Activated T-helper 1 cell treated with anti-CD3 and anti-CD28 coated beads, Interleukin-2, amount 50 U/mL, for 16 hours (primary cell): Measurements from ENCODE around the gene COL27A1.
"Not testable (repeated sequence)": the region's sequence is repeated elsewhere in the genome, so short reads cannot be mapped to it uniquely, and the experiment has no call there.

ENCODE experiments used
- DNase-seq, 2 donors: peaks; one replicate each; pipeline ENCODE4 v3.0.0-alpha.2; 2020; ENCODE audit warnings: low read depth in 1 of 2, low spot score in 1 of 2

COL27A1 gene

GRCh38 chr9:114333718-114334117 lies 178.4 kb downstream of the COL27A1 start:
- DNase-seq, result not testable (repeated sequence)

DNA sequence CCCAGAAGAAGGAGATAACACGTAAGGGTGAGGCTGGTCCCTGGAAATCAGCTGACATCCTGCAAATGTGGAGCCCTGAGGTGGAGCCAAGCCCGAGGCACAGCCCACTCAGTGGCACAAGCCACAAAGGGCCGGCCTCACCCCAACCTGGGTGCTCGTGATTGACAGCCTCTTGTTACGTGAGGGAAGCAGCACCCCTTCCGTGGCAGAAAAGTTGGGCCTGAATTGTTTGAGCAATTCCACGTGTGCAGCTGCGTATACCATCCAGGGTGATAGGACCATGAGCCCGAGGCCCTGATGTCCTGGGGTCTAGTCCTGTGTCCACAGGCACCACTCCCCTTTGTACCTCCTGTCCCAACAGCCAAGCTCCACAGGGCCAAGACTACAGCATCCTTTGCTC lies 179.2 kb downstream of the COL27A1 start:
- no peak for DNase-seq

DNA sequence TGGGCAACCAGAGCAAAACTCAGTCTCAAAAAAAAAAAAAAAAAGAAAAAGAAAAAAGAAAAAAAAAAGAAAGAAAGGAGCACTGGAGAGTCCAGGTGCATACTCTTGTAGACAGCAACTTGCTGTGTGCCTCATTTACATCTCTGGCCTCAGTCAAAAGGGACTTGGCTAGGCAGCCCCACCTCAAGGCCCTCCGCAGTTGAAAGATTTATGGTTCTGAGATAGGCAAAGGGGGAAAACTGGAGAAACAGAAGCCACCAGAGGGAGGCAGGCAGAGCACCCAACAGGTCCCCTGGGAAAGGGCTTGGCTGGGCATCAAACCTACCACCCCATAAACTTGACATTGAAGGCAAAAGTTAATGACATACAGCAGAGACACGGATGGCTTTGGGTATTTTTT lies 180.4 kb downstream of the COL27A1 start:
- no peak for DNase-seq

DNA sequence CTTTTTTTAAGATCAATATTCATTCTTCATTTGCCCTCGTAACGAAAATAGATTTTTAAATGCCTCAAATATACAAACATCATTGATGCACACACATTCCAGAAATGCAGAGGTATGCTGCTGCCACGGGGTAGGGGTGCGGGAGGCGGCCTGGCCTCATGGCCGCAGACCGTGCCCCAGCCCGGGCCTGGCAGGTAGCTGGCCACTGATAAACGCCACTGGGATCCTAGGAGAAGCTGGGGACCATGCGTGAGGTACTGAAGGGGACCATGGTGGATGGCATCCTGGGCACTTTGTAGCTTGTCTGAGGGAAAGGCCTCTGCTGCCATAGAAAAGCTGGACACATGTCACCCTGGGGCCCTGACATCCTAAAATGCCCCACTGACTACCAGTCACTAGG lies 180.8 kb downstream of the COL27A1 start:
- DNase-seq, result no peak

DNA sequence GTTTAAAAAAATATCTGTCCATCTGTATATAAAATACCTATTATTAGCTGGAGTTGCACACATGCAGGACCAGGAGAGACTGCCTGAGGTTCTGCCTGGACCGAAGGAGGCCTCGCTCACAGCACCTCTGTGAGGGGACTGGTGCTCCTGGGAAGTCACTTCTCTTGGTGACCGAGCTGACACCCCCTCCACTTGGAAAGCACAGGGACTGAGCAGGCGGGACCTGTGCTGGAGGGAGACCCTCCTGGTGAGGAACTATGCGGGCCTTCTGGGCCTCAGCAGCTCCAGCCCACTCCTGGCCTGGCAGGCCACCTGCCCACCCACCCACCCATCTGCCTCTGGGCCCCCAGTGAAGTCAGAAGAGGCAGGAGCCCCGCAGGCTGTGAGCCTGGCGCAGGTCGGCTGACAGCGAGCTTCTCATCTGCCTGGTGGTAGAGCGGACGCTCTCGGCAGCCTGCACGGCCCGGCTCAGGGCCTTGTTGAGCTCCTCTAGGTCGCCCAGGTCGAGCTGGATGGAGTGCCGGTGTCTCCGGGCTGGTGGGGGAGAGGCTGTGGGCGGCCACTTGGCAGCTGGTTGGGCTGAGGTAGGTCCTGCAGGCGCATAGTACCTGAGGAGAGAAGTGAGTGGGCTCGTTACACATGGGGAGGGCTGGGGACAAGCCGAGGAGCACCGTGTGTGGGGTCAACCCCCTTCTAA lies 181.5 kb downstream of the COL27A1 start:
- DNase-seq, result no peak

GRCh38 chr9:114338187-114338586 lies 182.8 kb downstream of the COL27A1 start:
- no peak for DNase-seq

GRCh38 chr9:114339130-114339908 lies 184.0 kb downstream of the COL27A1 start:
- DNase-seq, result peak; percentile 28 to 30

DNA sequence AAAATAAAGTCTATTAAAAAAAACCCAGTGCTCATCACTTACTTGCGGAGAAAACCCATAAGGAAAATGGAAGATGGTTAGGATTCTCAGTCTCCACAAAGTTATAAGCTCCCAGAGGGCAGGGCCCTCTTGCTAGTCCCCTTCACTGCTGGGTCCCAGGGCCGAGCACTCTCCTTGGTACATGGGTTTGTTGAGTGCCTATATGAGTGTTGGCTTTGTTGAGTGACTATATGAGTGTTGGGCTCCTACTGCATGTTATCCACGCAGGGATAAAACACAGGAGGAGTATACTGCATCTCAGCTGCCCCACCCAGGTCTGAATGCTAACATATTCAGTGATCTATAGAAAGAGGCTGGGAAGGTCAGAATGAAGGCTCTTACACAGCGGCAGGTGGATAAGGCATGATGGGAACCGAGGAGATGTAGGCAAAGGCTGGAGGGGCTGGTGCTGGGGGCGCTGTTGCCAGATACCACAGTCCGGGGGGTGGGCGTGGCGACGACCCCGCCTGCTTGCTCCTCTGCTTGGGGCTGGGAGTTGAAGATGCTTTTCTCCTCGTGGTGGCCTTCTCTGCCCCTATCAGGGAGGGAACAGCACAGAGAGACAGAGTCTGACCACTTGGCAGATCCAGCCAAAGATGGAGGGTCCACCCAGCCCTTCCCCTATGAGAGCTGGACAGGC lies 186.0 kb downstream of the COL27A1 start:
- no peak for DNase-seq

GRCh38 chr9:114341991-114342390 lies 186.7 kb downstream of the COL27A1 start:
- DNase-seq, result no peak

GRCh38 chr9:114342755-114343440 lies 187.6 kb downstream of the COL27A1 start:
- no peak for DNase-seq

GRCh38 chr9:114343471-114344187 lies 188.3 kb downstream of the COL27A1 start:
- no peak for DNase-seq

DNA sequence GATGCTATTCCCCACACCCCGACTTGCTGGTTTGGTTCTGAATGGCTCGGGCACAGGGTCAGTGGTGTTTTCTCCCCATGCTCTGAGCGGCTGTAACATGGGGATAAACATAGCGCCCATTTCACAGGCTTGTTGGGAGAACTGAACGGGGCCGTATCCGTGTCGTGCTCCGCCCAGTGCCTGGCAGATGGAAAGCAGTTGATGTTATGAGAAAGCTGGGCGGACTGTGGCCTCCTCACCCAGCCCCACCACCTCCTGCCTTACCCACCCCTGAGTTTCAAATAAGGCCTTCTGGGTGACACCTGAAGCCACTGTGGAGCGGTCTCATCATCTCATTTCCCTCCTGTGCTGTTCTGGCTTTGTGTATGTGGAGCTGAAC lies 188.8 kb downstream of the COL27A1 start:
- no peak for DNase-seq

DNA sequence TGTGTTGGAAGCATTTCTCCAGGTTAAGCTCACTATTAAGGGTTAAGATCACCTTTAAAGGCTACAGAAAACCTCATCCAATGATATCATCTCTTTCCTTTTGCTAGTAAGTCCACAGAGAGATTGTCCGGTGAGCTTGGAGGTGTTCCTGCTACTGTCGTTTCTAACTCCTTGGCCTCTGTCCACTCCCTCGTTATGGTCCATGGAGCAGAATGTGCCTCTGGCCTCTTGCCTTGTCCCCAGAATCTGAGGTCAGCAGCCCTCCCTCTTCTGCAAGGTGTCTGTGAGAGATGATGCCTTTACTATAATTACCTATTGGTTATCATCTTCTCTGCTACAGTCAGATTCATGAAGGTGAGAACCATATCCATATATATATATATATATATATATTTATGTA lies 189.4 kb downstream of the COL27A1 start:
- no peak for DNase-seq

DNA sequence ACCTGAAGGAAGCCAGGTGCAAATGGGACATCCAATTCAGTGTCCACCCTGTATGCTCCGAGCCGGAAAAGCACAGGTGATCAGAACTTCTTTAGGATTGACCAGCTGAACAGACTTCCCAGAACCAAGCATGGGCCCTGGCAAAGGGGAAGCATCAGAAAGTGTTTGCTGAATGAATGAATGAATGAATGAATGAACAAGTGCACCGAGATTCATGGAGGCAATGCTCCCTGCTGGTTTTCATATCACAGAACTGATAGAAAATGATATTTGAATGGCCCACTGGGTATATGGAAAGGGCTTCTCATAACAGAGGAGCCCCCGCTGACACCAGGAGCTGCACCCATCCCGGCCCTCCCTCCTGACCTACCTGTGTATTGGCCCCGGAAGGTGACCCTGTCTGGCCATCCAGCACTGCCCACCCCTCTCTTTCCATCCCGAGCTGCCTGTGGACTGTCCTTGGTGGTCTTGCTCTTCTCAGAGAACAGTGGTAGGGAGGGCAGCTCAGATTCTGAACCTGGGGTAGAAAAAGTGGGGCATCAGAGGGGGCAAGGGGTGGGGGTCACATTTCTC lies 190.2 kb downstream of the COL27A1 start:
- no peak for DNase-seq

DNA sequence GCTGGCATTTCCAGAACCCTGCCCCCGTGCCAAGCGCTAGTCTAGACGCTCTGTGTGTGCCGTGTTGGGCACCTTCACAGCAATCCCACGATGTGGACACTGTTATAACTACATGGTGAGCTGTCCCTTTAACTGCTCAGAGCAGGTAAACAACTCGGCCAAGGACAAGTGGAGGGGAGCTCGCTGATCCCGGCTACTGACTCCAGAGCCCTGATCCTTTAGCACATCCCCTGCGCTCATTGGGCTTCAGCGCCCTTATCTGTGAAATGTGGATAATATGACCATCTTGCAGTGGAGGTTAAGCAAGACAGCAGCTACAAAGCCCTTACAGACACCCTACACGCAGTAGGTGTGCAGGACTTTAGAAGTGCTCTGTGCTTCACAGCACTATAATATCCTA lies 190.8 kb downstream of the COL27A1 start:
- DNase-seq, result no peak

- DNase-seq, result no peak
Observed at GRCh38 chr9:114347675-114348074, 192.3 kb downstream of the COL27A1 start.

DNA sequence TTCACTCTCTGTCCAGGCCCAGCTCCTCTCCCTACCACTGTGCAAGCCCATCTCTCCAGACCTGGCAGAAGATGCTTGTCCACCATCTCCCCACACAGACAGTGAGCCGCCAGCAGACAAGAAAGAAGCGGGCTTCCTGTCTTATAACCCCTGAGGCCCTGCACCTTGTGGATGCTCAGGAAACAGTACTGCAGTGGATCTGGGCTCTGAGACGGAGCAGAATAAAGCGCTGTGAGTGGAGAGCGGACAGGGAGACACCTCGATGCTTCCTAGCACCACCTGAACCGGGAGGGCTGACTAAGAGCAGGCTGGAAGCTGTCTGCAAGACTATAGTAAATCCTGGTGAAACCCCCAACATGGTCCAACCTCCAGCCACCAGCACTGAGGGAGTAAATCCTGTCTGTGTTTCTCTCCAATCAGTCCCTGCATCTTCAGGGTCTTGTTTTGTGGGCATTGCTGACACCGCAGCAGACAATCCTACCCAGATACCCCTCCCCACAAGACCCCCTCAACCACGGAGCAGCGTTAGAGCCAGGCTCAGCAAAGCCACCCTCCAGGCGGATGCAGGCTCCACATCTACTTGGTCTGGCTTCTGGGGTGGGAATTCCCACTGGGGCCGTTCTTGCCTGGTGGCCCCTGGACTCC lies 193.0 kb downstream of the COL27A1 start:
- no peak for DNase-seq

DNA sequence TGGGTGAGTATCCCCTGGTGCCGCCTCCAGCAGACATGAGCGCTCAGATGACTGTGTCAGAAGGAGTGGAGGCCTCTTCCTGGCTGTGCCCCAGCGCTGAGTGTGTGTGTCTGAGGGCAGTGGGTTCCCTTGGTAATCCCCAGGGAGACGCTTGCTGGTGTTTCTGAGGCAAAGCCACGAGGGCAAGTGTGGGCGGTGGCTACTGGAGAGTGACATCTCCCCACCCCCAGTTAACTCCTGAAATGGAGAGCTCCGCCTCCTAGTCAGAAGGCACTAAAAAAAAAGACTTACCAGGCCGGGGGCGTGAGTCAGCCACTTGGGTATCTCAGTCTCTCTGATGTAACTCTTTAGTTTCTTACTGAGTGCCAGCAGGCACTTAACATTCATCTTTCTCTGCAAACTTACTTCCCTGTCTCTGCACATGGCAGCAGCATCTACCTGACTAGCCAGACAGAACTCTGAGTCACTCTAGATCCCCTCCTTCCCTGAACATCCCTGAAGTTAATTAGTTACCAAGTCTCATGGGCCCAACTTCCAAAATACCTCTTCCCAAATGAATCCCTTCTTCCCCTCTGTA lies 193.7 kb downstream of the COL27A1 start:
- DNase-seq, result peak in 1 of 2 donors; percentile 64

DNA sequence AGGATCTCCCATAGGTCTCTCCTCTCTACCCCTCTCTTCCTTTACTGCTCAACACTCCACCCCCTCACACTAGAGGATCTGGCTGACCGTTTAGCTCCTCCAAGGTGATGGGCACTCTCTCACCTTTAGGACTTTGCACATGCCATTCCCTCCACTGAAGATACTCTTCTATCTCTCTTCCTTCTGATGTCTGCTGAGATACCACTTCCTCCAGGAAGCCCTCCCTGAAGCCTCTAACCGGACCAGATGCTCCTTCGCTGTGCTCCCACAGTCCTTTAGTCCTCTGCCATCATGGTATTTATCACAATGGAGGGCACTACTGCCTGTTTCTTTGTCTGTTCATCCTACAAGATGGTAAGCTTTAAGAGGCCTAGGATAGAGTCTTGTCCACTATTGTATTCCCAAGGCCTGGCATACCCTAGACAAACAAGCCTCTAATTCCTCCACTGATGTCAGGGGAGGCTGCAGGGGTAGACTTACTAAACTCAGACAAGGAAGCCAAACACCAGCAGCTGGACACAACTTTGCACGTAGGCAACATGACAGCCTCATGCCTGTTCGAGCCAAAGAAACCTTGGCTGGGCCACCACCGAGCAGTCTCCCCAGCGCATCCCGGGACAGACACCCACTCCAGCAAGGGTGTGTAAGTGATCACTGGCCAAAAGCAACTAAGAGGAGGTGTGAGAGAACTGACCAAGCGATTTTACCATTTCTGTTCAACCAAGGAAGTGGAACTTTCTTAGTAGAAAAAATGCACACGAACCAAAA lies 194.6 kb downstream of the COL27A1 start:
- no peak for DNase-seq
